GM18858 (cell line): ENCODE measurements around the gene SRRM2.
A peak's percentile ranks its signal among the peaks of the same experiment; 100 is the strongest.

Experiments
- ATAC-seq: cut with Tn5 transposase; IDR thresholded peaks from one replicate; pipeline ENCODE4 v1.9.1; 2021; ENCODE audit not compliant: unreplicated experiment

The SRRM2 gene

GRCh38 chr16:2737895-2738418 lies 14.5 kb upstream of the SRRM2 start:
- ATAC-seq: no peak

- no peak for ATAC-seq
Observed at GRCh38 chr16:2738615-2739014, 13.8 kb upstream of the SRRM2 start.

- ATAC-seq: no peak
Observed at GRCh38 chr16:2739625-2740430, 12.6 kb upstream of the SRRM2 start.

- ATAC-seq: no peak
Observed at GRCh38 chr16:2740476-2740875, 12.0 kb upstream of the SRRM2 start.

- no peak for ATAC-seq
Observed at GRCh38 chr16:2741168-2741567, 11.3 kb upstream of the SRRM2 start.

- no peak for ATAC-seq
Observed at GRCh38 chr16:2742323-2743006, 10.0 kb upstream of the SRRM2 start.

GRCh38 chr16:2743007-2743810 lies 9.2 kb upstream of the SRRM2 start:
- no peak for ATAC-seq

GRCh38 chr16:2744711-2745110 lies 7.7 kb upstream of the SRRM2 start:
- no peak for ATAC-seq

- ATAC-seq: no peak
Observed at GRCh38 chr16:2745116-2745890, 7.1 kb upstream of the SRRM2 start.

GRCh38 chr16:2745961-2746360 lies 6.5 kb upstream of the SRRM2 start:
- no peak for ATAC-seq

- ATAC-seq: no peak
Observed at GRCh38 chr16:2748757-2749455, 3.5 kb upstream of the SRRM2 start.

- ATAC-seq: no peak
Observed at GRCh38 chr16:2749476-2749875, 3.0 kb upstream of the SRRM2 start.

GRCh38 chr16:2749936-2750335 lies 2.5 kb upstream of the SRRM2 start:
- ATAC-seq: no peak

GRCh38 chr16:2751577-2752034 lies 832 bp upstream of the SRRM2 start:
- peak; percentile 7 for ATAC-seq

- ATAC-seq: peak; percentile 8
Observed at GRCh38 chr16:2752850-2753732, 653 bp downstream of the SRRM2 start.

GRCh38 chr16:2753733-2754020 lies 1.2 kb downstream of the SRRM2 start:
- ATAC-seq: no peak

GRCh38 chr16:2755158-2755557 lies 2.7 kb downstream of the SRRM2 start:
- ATAC-seq: no peak

- no peak for ATAC-seq
Observed at GRCh38 chr16:2756288-2757015, 4.0 kb downstream of the SRRM2 start.

GRCh38 chr16:2757344-2757743 lies 4.9 kb downstream of the SRRM2 start:
- no peak for ATAC-seq
